Breast epithelium (tissue), 4 donors: ENCODE data around the gene PML. TPM values are rescaled to one million over a fixed set of nuclear protein-coding genes. Genes with fewer than 3 reads are reported as not detected.

Experiments
- DNase-seq, 2 donors: peaks; one replicate each; pipeline ENCODE4 v3.0.0-alpha.2; 2019; ENCODE audit warnings: low spot score in 2 of 2
- H3K27ac ChIP-seq, 2 donors: fragments of 200-600 bp; sonication (generic) in 1 of 2; one replicate each; pipeline ENCODE4 v1.5.1; 2016 to 2019; ENCODE audit warnings: mild to moderate bottlenecking in 1 of 2
- H3K27me3 ChIP-seq, 2 donors: fragments of 200-600 bp; sonication (generic) in 1 of 2; one replicate each; pipeline versions ENCODE4 v1.5.1 to v1.6.0; 2017 to 2019; ENCODE audit warnings: control low read depth in 1 of 2, mild to moderate bottlenecking in 1 of 2
- H3K36me3 ChIP-seq: fragments of 200-600 bp; one replicate; pipeline ENCODE4 v1.5.1; 2019
- H3K4me1 ChIP-seq, 2 donors: fragments of 200-600 bp; sonication (generic); one replicate each; pipeline ENCODE4 v1.5.1; 2016 to 2019; ENCODE audit warnings: control low read depth in 1 of 2
- H3K4me3 ChIP-seq, 3 donors: fragments of 200-600 bp; sonication (generic); 1 replicate in 2 of 3; 2 replicates in 1 of 3; pipeline ENCODE4 v1.5.1; 2016 to 2019; ENCODE audit warnings: mild to moderate bottlenecking in 3 of 3, moderate library complexity in 2 of 3
- H3K9me3 ChIP-seq, 2 donors: fragments of 200-600 bp; sonication (generic) in 1 of 2; one replicate each; pipeline ENCODE4 v1.5.1; 2016 to 2019; ENCODE audit warnings: control low read depth in 1 of 2
- POLR2A ChIP-seq: fragments of 450-650 bp; IDR thresholded peaks from one replicate; pipeline ENCODE4 v1.6.1; 2016; ENCODE audit warnings: antibody characterized with exemption, mild to moderate bottlenecking, moderate library complexity
- POLR2AphosphoS5 ChIP-seq, 3 donors: sonication (generic); formaldehyde crosslinking; IDR thresholded peaks; one replicate each; pipeline ENCODE4 v1.6.1; 2017; ENCODE audit warnings: antibody characterized with exemption in 3 of 3
- intact Hi-C: fragments of 100-400 bp; cut with DNase I; formaldehyde crosslinking; loops from one replicate; pipeline ENCODE4 v1.15.1; 2023; ENCODE audit warnings: low total_unique reads
- total RNA-seq, 3 donors: library from RNA; depleted of rRNA; stranded (reverse); fragments of >200 nt; gene quantifications; one replicate each; pipeline ENCODE4 v1.1.0, GENCODE V29; 2016
- TF ChIP-seq, protein P1 (sequence below), 3 donors: fragments of 450-650 bp; IDR thresholded peaks; one replicate each; pipeline ENCODE4 v1.5.1; 2016 to 2017; ENCODE audit warnings: antibody characterized with exemption in 3 of 3, mild to moderate bottlenecking in 3 of 3, moderate library complexity in 3 of 3

PML gene
- total RNA-seq, 3 donors from 2014 or later, result 37.8 to 103 (median 49.8) TPM

DNA sequence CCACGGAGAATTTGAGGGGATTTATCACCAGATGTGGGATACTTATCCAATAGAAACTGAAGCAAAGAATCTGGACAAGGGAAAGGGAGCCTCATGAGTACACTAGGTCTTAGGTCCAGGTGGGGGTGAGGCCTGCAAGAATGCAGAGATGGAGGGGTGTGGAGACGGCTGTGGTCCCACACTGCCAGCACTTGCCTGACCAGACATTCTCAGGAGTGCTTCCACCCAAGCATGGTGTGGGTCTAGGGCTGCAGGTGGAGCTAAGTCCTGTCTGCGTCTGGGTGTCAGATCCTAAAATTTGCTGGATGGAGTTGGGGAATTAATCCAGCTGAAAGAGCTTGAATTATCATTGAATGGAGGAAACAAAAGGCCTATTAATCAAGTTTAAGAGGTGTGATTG, 14.4 kb downstream of the PML start:
- TF ChIP-seq, protein P1, sequence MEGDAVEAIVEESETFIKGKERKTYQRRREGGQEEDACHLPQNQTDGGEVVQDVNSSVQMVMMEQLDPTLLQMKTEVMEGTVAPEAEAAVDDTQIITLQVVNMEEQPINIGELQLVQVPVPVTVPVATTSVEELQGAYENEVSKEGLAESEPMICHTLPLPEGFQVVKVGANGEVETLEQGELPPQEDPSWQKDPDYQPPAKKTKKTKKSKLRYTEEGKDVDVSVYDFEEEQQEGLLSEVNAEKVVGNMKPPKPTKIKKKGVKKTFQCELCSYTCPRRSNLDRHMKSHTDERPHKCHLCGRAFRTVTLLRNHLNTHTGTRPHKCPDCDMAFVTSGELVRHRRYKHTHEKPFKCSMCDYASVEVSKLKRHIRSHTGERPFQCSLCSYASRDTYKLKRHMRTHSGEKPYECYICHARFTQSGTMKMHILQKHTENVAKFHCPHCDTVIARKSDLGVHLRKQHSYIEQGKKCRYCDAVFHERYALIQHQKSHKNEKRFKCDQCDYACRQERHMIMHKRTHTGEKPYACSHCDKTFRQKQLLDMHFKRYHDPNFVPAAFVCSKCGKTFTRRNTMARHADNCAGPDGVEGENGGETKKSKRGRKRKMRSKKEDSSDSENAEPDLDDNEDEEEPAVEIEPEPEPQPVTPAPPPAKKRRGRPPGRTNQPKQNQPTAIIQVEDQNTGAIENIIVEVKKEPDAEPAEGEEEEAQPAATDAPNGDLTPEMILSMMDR (IDR thresholded peaks at IDR 0.05), result no peak
- TF ChIP-seq POLR2AphosphoS5 (IDR thresholded peaks at IDR 0.05) (no peak), POLR2A (no peak)
- Histone ChIP-seq H3K27ac (peak overlapping the region in 1 of 2 donors; percentile 70), H3K27me3 (no peaks in the 10 kb centered on the region), H3K9me3 (no peaks in the 10 kb centered on the region), H3K36me3 (no peaks in the 10 kb centered on the region), H3K4me3 (no peak overlapping the region), H3K4me1 (peaks cover 0 to 23% of the 10 kb centered on the region in 2 donors)
- DNase-seq, result no peak
- intact Hi-C loops, result no loop called here

DNA sequence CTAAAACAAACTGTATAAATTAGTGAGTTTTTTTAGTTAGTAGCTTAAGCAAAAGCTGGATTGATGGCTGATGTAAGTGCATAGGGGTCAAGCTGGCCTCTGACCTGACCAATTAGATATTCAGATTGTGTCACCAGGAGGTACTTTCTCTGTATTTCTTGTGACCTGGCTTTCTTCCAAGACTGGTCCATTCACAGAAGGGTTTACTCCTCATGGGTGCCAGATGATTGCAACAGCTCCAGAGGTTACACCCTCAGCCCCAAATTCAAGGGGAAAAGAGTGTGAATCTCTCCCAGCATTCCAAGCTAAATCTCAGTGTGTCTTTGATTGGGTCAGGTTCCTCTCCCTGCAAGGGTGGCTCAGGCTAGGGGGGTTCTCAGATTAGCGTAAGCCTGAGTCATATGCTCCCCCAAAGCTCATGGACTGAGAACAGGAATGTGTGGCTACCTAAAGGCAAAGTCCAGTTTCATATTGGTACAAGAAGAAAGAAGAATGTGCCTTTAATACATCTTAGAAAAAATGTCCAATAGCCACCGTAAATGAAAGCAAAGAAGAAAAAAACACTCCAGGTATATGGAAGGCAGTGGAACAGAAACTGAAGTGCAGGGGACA, 16.5 kb downstream of the PML start:
- H3K27ac ChIP-seq, result peak overlapping the region; percentile 62 to 75
- no peaks in the 10 kb centered on the region for H3K27me3 ChIP-seq
- H3K36me3 ChIP-seq, result no peaks in the 10 kb centered on the region
- DNase-seq, result no peak
- H3K4me3 ChIP-seq, result peak overlapping the region in 1 of 3 donors; percentile 9
- peaks cover 0 to 23% of the 10 kb centered on the region in 2 donors for H3K4me1 ChIP-seq
- intact Hi-C loops, result no loop called here
- TF ChIP-seq, protein P1 (IDR thresholded peaks at IDR 0.05), result no peak
- TF ChIP-seq POLR2AphosphoS5 (IDR thresholded peaks at IDR 0.05) (no peak), POLR2A (no peak)
- H3K9me3 ChIP-seq, result no peaks in the 10 kb centered on the region

DNA sequence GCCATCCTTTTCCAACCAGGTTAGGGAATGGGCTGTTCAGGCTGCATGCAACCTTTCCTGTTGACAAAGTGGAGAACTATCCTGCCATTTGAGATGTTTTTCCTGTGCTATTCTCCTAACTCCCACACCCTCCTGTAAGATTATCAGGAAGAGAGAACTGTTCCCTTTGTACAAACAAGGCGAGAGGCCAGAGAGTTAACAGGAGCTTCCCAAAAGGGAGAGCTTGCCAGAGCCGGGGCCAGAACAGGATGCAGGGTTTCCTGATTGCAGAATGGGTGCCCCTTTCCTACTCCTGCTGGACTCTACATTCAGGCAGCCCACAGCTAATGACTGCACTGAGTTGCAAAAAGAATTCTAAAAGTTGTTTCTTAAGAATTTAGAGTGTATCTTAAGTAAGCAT, 17.1 kb downstream of the PML start:
- H3K4me3 ChIP-seq, result peak overlapping the region in 1 of 3 donors; percentile 9
- intact Hi-C loops, result no loop called here
- no peaks in the 10 kb centered on the region for H3K36me3 ChIP-seq
- DNase-seq, result no peak
- H3K4me1 ChIP-seq, result peaks cover 0 to 23% of the 10 kb centered on the region in 2 donors
- H3K9me3 ChIP-seq, result no peaks in the 10 kb centered on the region
- no peaks in the 10 kb centered on the region for H3K27me3 ChIP-seq
- TF ChIP-seq POLR2AphosphoS5 (IDR thresholded peaks at IDR 0.05), result no peak
- no peak for TF ChIP-seq POLR2A
- TF ChIP-seq, protein P1 (IDR thresholded peaks at IDR 0.05), result no peak
- H3K27ac ChIP-seq, result peak overlapping the region; percentile 62 to 75

DNA sequence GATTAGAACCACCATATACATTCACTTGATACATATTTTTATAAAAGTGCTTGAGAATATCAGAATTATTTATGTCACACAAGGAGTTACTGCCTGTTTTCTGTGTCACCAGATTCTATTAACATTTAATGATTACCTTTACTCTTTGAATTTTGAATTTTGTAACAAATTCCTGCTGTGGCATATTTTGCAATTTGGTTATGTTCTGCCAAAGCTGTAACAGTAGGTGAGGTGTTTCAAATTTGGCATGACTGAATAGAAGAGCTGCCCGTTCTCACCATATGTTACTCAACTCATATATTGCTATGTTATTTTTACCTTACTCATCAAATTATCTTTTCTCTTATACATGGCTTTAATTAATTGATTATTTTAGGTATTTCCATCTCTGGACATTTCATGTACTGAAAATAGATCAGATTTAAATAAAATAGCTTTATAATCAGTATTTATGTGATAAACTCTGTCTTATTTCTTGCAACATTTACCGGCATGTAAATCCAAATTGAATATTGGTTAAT, 18.9 kb downstream of the PML start:
- H3K27ac ChIP-seq, result peak overlapping the region in 1 of 2 donors; percentile 38
- intact Hi-C loops, result no loop called here

DNA sequence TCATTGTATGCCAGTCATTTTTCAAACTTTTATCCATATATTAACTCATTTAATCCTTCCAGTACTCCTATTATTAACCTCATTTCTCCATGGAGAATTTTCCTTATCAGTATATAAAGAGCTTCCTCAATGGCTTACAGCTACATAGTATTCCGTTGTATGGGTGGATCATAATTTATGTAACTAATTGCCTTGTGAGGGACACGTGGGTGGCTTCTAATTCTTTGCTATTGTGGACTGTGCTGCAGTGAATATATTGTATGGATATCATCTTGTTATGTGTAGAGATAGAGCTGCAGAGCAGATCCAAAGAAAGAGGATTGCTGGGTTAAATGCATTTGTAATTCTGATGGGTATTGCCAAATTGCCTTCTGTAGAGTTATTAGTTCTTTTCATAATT, 25.2 kb downstream of the PML start:
- H3K27ac ChIP-seq, result no peak overlapping the region
- peaks cover 9% of the 10 kb centered on the region for H3K36me3 ChIP-seq
- H3K4me1 ChIP-seq, result no peaks in the 10 kb centered on the region
- H3K9me3 ChIP-seq, result no peaks in the 10 kb centered on the region
- intact Hi-C loops, result no loop called here
- H3K27me3 ChIP-seq, result no peaks in the 10 kb centered on the region
- no peak for TF ChIP-seq POLR2AphosphoS5 (IDR thresholded peaks at IDR 0.05)
- TF ChIP-seq POLR2A, result no peak
- TF ChIP-seq, protein P1 (IDR thresholded peaks at IDR 0.05), result no peak
- DNase-seq, result no peak
- no peak overlapping the region for H3K4me3 ChIP-seq

More for the DNA sequence above, 18.9 kb downstream of the PML start:
- Histone ChIP-seq H3K4me3 (no peak overlapping the region), H3K4me1 (peaks cover 0 to 16% of the 10 kb centered on the region in 2 donors), H3K9me3 (no peaks in the 10 kb centered on the region), H3K36me3 (no peaks in the 10 kb centered on the region), H3K27me3 (no peaks in the 10 kb centered on the region)
- DNase-seq, result no peak
- no peak for TF ChIP-seq POLR2AphosphoS5 (IDR thresholded peaks at IDR 0.05)
- TF ChIP-seq, protein P1 (IDR thresholded peaks at IDR 0.05), result no peak
- no peak for TF ChIP-seq POLR2A
